HG02610 (cell line): ENCODE measurements around the gene MEIOB.

Source experiments
- ATAC-seq: cut with Tn5 transposase; IDR thresholded peaks from one replicate; pipeline ENCODE4 v1.9.1; 2021; ENCODE audit warnings: mild to moderate bottlenecking, moderate library complexity; ENCODE audit not compliant: unreplicated experiment

The MEIOB gene

DNA sequence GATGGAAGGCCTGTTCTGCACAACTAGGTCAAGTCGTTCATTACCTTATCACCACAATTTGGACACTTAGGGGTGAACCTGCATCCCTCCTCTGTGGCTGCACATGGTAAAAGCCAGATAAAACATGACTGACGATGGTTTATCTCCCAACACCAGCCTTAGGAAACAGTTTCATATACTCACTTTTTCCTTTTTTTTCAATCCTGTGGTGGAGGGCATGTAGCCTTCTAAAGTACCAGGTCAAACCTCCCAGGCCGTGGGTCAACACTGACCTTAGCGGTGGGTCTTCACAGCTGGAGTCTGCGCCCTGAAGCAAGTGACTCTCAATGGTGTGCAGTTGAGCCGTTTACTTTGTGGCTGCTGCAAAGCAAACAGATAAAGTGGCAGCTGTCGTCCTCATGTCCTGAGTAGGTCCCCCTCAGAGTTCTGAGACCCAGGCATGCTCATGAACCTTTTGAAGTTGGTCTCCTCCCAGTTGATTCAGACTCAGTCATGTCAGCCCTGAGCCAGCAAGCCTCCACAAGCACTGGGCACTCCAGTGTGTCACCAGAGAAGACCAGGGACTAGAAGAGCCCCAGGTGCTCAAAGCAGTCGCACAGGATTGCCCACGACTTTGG lies 39.0 kb downstream of the MEIOB start:
- ATAC-seq: no peak

GRCh38 chr16:1831186-1832075 lies 40.5 kb downstream of the MEIOB start:
- no peak for ATAC-seq

DNA sequence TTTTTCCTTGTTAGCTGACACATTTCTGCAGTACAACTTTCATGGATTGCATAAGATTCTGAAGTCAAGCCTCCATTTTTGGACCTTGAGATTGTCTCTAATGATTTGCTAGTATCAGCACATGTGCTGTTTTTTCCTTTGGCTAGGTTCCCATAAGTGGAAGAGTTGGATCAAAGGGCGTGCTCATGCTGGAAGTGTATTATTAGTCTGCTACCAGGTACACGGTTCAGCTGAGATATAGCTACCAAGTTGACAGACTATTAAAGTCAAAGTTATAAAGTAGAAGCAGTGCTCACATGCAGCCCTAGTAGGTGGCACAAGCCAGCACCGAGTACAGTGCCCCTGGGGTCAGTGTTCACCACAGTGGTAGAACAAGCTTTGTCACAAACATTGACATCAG lies 41.8 kb downstream of the MEIOB start:
- ATAC-seq: no peak

- ATAC-seq: no peak
Observed at GRCh38 chr16:1828645-1829410, 43.1 kb downstream of the MEIOB start.

- ATAC-seq: peak; percentile 78
Observed at GRCh38 chr16:1826691-1827573, 45.0 kb downstream of the MEIOB start, which contains the start of the genes FAHD1 and HAGH. Gene FAHD1 (plus strand): TSS chr16:1827206. CDS start chr16:1827239, 33 bp downstream. Gene HAGH (minus strand): TSS chr16:1826825. CDS start chr16:1826787, 38 bp downstream.

- peak; percentile 36 for ATAC-seq
Observed at GRCh38 chr16:1825864-1826690, 45.9 kb downstream of the MEIOB start.

- ATAC-seq: no peak
Observed at GRCh38 chr16:1825381-1825863, 46.5 kb downstream of the MEIOB start.

DNA sequence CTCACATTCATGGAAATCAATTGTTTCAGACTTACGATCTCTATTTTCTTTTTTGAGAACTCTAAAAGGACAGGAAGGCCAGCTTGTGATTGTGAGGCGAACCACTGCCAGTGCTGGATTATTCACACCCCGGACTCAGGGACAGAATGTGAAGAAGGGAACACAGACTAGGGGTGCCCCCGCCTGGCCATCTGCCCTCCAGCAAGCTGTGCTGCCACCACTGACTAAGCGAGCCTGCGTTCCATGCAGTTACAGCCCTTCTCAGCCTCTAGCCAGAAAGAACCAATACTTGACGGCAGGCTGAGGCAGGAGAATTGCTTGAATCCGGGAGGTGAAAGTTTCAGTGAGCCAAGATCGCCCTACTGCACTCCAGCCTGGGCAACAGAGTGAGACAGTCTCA lies 48.1 kb downstream of the MEIOB start:
- no peak for ATAC-seq

- ATAC-seq: no peak
Observed at GRCh38 chr16:1822801-1823200, 49.2 kb downstream of the MEIOB start.

DNA sequence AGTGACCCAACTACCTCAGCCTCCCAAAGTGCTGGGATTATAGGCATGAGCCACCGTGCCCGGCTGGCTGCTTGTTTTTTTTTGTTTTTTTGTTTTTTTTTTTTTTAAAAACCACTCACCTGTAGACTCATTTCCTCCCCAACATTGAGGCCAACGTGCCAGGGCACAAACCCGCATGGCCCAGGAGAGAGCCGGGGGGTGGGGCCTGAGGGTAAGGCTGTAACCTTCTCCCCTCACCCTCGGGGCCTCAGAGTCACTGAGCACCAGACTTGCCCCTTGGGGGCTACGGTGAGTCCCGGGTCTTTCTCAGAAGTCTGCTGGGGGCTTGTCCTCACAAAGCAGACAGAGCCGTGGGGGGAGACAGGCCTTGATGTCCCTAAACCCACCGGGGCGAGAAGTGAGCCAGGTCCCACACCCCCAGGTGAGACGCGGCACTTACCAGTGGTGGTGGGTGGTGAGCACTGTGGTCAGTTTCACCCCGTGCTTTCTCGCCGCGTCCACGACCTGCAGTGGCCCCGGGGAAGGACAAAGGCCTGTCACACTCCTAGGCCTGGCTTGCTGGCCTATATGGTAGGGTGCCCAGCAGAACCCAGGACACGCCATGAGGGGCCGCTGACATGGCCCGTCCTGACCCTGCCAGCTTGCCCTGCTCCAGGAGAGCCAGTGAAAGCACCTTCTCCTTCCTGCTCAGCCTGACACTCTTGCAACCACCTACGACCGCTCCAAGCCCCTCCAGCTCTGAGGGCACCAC lies 49.9 kb downstream of the MEIOB start:
- no peak for ATAC-seq

GRCh38 chr16:1820946-1821290 lies 51.0 kb downstream of the MEIOB start:
- ATAC-seq: no peak

GRCh38 chr16:1820096-1820945 lies 51.6 kb downstream of the MEIOB start:
- no peak for ATAC-seq

DNA sequence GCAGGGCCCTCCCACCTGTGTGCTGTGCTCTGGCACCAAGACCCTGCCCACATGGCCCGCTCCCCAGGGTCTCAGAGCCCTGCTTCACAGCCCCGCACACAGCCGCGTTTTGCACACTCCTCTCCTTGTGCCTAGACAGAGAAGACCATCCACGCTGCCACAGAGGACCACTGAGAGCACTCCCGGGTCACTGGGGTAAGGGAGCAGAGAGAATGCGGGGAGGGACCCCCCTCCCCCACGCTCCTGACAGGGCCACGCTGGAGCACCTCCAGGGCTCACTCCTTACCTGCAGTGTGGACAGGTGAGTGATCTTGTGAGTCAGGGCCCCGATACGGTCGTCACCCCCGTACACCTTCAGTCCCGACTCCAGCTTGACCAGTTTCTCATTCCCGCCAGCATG lies 52.4 kb downstream of the MEIOB start:
- ATAC-seq: no peak

DNA sequence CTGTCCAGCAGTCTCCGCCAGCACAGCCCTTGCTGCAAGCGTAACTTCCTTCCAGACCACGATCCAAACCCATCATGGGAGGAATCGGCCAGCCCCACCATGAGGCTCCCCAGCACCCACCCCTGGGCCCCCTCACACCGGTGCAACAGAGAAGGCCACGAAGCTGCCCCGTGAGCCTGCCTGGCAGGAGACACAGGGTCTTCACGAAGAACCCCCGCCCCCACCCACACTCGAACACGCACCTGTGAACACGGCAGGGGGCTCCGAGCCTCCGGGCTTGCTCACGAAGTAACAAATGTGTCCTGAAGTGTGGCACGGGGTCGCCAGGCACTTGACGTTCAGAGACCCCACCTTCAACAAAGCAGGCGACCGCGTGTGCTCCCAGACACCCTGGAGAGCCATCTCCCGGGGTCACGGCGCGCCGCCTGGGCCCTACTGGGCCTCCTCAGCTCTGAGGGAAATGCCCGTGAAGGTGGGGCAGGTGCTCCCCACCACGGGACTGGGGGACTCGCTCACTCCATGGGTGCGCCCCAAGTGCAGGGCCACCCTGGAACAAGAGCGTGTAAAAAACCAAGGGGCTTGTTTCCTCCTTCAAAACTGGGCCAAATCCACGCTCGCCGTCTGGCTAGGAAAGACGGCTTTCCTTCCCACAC lies 53.0 kb downstream of the MEIOB start:
- no peak for ATAC-seq

DNA sequence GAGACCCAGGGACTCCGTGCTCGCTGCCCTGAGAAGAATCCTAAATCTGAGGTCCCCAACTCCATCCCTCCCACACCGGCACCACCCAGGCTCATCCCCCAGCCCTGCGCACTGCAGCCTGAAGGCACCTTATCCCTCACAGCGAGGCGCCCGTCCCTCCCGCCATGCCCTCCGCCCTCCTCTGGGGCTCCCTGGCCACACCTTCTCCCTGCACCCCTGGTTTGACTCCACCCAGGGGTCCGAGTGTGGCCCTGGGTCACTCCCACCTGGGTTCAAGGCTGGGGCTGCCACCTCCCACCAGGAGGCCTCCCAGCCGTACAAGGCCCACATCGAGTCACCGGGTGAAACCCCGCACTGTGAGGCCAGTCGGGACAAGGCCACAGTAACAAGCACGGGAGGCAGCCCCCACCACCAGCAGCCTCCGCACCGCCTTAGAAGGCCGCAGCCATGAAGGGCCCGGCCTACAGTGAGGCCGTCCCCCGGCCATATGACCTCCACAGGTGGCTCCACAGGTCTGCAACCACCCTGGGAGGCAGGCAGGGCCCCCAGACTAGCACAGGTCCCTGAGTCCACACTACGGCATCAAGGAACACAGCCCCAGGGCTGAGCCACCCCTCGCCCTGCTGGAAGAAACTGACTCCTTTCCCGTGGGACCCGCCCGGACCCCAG lies 53.6 kb downstream of the MEIOB start:
- no peak for ATAC-seq

- no peak for ATAC-seq
Observed at GRCh38 chr16:1817716-1818115, 54.2 kb downstream of the MEIOB start.

DNA sequence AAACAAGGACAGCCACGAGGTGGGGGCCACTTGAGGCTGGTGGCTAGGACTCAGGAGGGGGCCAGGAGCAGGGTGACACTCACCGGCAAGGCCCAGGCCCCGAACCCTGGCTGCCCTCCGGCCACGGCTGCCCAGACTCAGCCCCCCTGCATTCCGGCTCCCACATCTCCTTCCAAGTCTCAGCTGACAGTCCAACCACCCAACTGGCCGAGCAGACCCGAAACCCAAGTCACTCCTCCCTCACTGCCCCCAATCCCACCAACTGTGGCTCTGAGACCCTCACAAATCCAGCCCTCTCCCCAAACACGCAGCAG lies 54.7 kb downstream of the MEIOB start:
- ATAC-seq: no peak
